DMS 273 (cell line): Measurements from ENCODE around the gene TPM1.
"Not testable (repeated sequence)": the region's sequence is repeated elsewhere in the genome, so short reads cannot be mapped to it uniquely, and the experiment has no call there.

ENCODE experiments used
- DNase-seq: peaks from one replicate; lab custom pipeline; 2025; ENCODE audit not compliant: unreplicated experiment; lab: John Stamatoyannopoulos, UW

Gene TPM1

DNA sequence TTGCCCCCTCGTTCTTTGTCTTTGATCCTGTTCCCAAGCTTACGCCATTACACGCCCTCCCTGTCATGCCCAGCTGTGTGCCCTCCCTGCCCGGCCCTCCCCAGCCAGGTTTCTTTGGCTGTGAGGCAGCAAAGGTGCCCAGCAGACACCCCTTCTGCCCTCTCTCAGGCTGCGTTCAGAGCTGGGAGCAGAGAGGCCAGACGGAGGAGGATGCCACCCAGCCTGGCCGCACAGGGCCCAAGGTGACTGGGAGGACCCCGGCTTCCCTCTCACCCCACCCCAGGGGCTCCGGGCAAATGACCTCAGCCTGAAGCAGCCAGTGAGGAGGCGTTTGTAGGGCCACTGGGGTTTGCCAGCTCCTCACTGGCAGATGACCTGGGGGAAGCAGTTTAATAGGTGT, 48.3 kb downstream of the TPM1 start:
- no peak for DNase-seq

DNA sequence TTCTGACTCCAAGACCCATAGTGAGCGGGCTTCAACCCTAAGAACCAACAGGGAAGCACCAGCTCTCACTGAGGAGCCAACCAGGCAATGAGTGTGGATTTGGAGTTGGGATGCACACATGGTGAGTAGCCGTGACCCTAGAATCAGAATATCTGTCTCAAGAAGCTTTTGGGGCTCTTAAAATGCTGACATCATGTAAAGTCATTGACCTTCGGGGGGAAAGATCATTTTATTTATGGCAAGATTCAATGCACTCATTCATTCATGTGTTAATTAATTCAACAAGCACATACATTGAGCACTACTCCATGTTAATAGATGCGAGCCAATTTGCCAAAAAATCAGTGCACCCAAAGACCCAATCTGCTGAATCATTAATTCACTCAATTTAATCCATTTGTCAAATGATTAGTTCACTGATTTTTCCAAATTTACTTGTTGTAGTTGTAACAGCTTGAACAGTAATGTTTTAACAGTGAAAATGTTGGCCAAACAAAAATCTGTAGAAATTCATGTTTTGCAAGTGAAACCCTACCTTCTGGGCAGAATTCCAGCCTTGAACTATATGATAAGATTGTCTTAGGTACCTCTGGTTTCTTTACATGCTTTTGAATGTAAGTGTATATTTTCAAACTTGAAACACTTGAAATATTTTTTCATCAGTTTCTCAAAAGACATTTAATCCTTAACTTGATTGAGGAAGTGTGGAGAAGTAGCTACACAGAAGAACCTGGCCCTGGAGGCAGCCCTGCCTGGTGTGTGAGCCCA, 49.3 kb downstream of the TPM1 start:
- DNase-seq = no peak

DNA sequence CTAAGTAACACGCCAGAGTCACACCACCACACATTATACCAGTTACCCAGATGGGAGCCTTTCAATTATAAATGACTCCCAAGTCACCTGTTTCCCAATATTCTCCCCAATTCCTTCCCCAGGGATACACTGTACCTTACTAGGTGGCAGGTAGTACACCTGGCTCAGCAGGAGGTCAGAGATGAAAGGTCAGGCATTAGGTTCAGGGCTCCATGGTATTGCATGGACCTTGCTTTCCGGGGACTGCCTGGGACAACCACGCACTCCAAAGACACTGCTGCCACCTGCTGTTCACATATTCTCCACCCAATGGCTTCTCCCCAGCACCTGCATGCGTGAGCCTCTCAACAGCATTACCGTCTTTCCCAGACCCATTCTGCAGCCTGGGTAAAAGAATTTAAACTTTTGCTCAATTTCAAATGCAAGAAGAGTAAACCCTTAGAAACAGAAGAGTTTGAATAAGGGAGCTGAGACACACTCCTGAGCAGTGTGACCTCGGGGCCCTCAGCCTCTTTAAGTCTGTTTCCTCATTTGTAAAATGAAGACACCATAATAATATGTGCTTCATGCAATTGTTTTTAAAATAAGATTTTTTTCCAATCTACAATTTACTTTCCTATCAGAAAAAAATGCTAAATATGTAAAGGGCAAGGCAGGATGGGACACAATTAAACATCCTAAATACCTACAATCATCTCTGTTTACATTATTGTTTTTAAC, 51.1 kb downstream of the TPM1 start:
- DNase-seq = peak; percentile 81

DNA sequence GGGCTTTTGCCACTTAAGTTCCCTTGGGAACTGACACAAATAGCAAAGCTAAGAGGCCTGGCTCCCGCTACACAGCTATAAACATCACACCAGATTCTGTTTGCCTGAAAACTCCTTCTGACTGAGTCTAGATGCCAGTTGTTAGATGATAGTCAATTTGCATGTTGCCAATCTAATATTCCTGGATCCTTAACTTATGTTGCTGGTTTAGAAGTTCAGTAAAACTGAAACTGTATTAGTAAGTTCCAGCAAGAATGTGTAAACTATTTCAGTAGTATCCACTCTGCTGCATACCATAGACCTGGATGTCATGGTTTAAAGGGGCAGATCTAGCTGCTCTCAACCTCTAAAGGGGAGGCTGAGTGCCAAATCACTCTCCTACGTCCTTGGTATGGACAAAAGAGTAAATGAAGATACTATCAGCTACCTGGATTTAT, 52.0 kb downstream of the TPM1 start:
- DNase-seq = peak; percentile 10

DNA sequence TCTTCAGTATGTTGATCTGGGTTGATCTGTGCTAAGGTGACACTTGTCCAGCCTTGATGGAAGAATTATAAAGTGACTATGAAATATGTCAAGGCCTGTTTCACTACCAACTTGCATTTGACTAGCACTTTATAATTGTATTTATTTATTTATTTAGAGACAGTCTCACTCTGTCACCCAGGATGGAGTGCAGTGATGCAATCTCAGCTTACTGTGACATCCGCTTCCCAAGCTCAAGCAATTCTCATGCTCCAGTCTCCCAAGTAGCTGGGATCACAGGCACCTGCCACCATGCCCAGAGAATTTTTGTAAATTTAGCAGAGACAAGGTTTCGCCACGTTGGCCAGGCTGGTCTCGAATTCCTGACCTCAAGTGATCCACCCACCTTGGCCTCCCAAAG, 53.6 kb downstream of the TPM1 start:
- DNase-seq = no peak

DNA sequence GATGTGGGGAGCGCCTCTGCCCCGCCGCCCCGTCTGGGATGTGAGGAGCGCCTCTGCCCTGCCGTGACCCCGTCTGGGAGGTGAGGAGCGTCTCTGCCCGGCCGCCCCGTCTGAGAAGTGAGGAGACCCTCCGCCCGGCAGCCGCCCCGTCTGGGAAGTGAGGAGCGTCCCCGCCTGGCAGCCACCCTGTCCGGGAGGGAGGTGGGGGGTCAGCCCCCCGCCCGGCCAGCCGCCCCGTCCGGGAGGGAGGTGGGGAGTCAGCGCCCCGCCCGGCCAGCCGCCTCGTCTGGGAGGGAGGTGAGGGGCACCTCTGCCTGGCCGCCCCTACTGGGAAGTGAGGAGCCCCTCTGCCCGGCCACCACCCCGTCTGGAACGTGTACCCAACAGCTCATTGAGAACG, 56.4 kb downstream of the TPM1 start:
- DNase-seq = not testable (repeated sequence)

DNA sequence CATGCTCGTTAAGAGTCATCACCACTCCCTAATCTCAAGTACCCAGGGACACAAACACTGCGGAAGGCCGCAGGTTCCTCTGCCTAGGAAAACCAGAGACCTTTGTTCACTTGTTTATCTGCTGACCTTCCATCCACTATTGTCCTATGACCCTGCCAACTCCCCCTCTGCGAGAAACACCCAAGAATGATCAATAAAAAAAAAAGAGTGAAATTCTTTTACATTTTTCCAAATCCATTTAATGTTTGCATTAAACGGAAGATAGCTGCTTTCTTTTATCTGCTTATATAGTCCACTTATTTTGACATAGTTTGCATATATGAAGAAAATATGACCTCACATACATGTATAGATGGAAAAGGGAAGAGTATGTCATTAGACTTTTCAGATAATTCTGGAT, 57.0 kb downstream of the TPM1 start:
- not testable (repeated sequence) for DNase-seq

DNA sequence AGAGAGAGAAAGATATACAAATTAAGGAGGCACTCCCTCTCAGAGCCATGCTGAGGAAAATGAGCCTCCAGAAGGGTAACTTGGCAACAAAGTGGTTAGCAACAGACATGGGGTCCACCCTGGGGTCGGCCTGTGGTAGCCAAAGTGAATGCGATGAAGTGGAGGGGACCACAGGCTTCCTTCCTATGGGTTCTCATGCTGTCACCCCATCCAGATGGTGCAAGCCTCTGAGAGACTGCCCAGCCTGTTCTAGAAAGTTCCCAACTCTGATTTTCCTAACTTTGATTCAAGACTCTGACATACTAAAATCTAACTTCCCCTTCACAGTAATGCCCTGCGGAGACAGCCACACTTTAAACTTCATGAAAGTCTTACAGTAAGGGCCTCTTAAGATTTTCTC, 60.9 kb downstream of the TPM1 start:
- no peak for DNase-seq

DNA sequence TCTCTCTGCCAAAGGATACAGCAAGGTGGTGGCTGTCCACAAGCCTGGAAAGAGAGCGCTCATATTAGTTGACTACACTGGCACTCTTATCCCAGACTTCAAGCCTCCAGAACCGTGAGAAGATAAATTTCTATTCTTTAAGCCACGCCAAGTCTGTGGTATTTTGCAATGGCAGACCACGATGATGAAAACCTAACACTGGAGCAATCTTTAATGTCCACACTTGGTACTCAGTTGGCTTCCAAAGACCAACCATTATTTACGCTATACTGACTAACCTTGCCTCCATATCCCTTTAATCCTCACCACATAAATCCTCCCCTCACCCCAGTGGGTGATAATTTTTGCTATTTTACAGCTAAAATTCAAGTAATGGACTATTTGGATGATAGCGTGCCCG, 62.2 kb downstream of the TPM1 start:
- DNase-seq = no peak

DNA sequence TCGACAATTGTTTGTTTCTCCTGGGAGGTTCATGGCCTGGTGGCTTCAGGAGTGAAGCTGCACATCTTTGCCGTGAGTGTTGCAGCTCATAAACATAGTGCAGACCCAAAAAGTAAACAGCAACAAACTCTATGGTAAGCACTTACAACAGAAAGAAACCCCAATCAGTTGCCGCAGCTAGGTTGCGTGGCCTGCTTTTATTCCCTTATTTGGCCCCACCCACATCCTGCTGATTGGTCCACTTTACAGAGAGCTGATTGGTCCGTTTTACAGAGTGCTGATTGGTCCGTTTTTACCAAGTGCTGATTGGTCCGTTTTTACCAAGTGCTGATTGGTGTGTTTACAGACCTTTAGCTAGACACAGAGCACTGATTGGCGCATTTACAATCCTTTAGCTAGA, 62.8 kb downstream of the TPM1 start:
- DNase-seq = not testable (repeated sequence)

DNA sequence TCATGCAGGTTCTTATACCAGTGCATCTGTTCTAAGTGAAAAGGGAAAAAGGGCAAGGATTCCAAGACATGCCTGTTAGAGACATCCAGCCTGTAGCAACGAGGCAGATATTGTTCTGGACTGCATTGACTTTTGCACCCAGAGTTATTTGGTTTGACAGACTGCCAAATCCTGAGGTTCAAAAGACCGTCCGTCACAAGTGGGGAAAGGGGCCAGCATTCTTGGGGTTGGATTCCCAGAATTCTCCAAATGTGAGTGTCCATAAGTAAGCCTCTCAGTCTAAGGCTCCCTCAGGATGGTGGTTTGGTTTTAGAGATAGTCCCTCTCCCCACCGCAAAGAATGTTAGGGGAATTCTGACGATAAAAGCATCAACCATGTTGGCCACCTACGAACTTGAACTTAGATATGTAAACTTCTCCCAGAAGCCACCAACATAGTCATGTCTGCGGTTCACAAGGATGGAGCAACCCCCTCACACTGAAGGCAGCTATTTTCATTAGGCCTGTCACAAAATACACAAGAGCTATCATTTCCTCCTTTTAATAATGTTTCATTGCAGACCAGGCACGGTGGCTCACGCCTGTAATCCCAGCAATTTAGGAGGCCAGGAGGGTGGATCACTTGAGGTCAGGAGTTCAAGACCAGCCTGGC, 65.5 kb downstream of the TPM1 start:
- DNase-seq = no peak

DNA sequence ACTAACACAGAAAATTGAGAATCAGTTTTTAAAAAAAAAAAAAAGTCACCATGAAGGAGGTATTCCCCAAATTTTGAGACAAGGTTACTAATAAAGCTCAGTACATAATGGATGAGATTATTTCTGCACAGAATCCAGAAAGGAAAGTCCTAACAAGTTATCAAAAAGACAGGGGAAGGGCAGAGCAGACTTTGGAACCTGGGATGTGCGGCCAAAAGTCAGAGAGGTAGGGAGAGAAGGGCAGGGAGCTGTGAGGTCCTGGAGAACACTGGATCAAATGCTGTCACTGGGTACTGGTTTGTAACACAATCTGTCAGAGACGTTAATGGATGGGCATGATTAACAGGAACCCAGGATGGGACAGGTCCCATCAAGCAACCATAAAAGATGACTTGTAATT, 67.0 kb downstream of the TPM1 start:
- DNase-seq = no peak

DNA sequence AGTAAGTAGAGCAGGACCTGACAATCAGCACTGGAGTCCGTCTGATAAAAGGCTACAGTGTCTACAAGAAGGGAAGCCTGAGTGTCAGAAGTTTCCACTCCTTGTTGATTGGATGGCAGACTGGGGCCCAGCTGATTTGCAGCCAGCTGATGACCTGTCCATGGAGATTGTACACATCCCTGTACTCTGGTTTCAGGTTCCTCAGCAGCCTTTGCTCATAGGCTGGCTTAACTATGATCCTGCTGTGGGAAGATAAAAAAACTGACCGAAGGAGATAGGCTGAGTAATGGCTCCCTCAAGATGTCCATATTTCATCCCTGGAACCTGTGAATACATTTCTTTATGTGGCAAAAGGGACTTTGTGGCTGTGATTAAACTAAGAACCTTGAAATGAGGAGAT, 67.4 kb downstream of the TPM1 start:
- no peak for DNase-seq

DNA sequence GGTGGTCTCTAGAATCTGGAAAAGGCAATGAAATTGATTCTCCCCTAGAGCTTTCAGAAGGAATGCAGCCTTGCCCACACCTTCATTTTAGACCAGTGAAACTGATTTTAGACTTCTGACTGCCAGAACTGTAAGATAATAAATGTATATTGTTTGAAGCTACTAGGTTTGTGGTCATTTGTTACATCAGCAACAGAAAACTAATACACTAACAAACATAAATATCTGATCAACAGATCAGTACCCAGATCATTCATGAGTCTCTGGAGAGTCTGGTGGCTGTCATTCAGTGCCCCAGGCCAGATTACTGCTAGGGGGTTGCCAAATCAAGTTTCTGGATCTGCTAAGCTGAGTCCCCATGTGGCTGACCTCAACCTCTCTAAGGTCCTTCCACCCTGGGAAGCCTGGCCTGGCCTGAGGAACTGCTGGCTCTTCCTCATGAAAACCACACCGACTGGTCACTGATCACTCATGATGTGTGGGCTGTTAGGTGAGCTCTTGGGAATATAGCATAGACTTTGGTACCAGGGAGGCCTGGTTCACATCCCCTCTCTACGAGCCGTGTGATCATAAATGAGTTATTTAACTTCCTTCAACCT, 68.0 kb downstream of the TPM1 start:
- no peak for DNase-seq

DNA sequence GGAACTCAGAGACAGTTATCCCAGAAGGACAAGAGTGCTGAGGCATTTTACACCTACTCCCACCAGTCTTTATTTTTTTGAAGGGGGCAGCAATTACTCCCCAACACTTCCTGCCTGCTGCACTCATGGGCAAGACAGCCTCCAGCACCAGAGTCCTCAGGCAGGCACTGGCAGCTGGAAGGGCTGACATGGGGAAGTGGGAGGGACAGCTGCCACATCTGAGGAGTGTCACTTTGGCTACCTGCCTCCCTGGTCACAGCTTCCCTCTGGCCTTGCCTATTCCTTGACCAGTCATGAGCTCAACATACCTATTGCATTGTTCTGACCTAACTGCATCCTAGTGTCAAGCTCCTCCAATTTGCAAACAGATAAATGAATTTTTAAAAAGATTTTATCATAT, 68.9 kb downstream of the TPM1 start:
- DNase-seq = no peak

DNA sequence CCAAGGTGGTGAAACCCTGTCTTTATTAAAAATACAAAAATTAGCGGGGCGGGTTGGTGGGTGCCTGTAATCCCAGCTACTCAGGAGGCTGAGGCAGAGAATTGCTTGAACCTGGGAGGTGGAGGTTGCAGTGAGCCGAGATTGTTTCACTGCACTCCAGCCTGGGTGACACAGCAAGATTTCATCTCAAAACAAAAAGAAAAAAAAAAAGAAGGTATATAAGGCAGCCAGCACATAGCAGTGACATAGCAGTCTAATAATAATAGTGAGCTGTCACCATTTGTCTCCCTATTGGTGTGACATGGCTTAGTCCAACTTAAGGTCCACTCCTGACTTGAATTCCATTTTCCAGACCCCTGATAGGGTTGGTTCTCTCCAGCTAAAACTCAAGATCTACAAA, 70.3 kb downstream of the TPM1 start:
- no peak for DNase-seq

DNA sequence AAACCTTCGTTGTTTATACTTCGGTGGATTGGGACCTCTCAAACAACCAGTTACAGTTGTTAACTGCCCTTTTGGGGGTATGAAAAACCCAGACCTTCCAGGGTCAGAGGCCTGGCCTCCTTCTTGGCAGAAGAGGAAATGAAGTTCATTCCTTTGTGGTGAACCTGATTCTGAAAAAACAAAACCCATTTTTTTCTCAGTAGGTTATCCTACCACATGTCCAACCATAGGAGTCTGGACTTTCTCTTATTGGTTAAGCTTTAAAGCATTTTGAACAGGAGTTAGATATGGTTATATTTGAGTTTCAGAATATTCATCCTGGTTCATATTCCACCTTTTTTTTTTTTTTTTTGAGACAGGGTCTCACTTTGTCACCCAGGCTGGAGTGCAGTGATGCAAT, 71.9 kb downstream of the TPM1 start:
- DNase-seq = no peak
